DMS153 (cell line): ENCODE measurements around the gene TMEM17.

Experiments
- DNase-seq: peaks from one replicate; lab custom pipeline; 2025; lab: John Stamatoyannopoulos, UW

The TMEM17 gene

GRCh38 chr2:62511636-62512035 is 5.6 kb upstream of the TMEM17 start:
- no peak for DNase-seq

DNA sequence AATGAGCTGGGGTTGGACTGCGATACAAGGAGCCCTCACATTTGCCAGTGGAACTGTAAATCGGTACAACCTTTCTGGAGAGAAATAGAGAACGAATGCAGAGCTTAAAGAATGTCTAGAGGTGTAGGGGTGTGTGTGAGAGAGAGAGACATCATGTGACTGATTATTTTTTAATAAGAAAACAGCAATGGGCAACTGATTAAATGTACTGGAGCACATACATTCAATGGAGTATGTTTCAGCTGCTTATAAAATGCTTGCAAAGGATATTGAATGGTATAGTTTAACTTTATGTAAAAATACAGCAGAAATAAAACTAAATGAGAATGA is 391 bp upstream of the TMEM17 start:
- no peak for DNase-seq

DNA sequence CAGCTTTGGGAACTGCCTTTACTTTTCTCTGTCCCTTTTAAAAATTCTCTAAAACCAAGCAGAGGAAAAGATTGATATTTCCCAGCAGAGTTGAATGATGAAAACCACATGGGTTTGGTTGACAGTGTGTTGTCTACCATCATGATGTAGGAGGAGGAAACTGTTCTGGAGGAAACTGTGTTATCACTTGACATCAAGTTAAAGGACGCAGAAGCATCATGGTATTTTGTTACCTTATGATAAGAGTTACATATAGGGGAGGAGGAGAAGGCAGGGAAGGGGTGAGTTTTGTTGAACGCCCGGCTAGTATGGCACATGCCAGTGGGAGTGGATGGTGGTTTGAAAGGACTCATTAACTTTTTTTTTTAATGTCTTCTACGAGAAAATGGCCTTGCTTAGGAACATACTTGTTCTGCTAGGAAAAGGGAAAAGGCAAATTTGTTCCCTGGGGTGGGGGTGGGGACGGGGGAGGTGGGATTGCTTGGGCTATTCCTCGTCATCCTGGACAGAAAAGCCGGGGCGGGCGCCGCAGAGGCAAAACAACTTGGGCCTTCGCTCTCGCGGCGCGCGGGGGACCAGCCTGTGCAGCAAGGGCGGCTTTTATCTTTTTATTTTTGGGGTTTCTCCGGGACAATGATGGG is 766 bp downstream of the TMEM17 start:
- no peak for DNase-seq

GRCh38 chr2:62504657-62505056 is 1.3 kb downstream of the TMEM17 start:
- DNase-seq: no peak

DNA sequence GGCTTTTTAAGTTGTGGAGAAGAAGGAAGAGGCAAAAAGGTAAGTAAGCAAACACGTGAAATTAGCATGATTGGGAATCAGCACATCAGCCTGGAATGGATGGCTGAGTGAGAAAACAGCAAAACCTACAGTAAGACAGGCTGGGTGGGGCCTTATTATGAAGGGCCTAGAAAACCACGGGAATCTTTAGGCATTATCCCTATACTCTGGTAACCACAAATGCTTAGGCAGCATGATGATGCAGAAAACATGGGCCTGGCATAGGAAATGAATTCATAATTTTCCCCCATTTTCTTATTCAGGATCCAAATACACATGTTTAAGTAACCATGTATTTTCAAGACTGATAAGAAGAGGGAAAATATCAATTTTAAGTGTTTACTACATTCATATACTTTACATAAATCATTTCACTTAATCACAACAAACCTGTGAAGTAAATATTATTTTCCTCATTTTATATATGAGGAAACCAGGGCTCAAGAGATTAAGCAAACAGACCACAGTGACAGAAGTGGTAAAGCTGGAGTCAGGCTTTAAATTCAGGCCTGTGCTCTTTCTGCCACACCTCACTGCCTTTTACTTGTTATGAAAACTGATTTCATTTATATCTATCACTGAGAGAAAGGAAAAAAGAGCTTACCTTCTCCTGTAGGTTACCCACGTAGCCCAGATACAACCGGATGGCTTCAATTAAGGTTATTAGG is 4.0 kb downstream of the TMEM17 start:
- DNase-seq: peak; percentile 5

GRCh38 chr2:62501069-62501468 is 4.9 kb downstream of the TMEM17 start:
- no peak for DNase-seq

DNA sequence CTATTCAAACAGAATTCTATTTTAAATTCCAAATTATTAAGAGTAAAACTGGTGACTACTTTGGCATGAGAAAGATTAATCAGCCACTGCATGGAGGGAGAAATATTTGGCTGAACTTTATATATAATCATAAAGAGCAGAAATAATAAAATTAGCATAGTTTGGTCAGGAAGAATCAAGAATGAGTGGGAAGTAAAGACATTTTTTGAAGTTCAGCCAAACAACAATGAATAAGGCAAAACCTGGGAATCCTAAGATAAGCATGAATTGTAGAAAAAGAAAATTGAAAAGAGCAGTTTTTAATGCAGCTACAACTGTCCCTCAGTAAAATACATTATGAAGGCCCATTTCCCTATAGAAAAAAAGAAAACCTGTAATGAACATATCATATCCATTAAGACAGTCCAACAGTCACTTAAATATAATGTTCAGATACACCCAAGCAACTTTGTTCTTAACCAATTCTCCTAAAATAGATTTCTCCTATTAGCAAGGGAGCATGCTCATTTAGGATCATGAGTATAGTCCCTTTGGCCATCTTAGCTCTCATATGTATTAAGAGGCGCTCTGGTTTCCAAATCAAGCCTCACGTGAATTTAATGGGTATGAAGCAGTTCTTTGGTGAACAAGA is 6.5 kb downstream of the TMEM17 start:
- DNase-seq: no peak

- no peak for DNase-seq
These were observed 7.3 kb downstream of the TMEM17 start for GRCh38 chr2:62498739-62499138.

- DNase-seq: no peak
These were observed 10.2 kb downstream of the TMEM17 start for GRCh38 chr2:62495761-62496160.

GRCh38 chr2:62492048-62492447 is 13.9 kb downstream of the TMEM17 start:
- no peak for DNase-seq

- DNase-seq: no peak
These were observed 16.3 kb downstream of the TMEM17 start for GRCh38 chr2:62489702-62490101.

DNA sequence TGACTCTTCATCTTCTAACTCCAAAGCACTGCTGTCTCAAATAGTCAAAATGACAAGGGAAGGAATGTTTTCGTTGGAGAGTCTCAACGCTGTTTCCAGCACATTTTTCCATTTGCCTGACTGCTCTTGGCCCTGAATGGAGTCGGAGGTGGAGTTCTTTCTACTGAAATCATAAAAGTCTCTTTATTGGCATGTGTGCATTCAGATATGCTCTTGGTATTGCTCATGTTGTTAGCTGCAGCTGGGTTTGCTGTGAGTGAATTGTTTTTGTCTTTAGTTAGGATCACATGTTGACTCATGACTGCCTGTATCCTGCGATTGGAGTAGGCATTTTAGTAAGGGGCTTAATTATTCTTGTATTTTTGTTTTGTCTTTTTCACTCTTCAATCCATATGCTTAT is 16.8 kb downstream of the TMEM17 start:
- DNase-seq: no peak

- DNase-seq: no peak
These were observed 19.6 kb downstream of the TMEM17 start for GRCh38 chr2:62486439-62486765.

DNA sequence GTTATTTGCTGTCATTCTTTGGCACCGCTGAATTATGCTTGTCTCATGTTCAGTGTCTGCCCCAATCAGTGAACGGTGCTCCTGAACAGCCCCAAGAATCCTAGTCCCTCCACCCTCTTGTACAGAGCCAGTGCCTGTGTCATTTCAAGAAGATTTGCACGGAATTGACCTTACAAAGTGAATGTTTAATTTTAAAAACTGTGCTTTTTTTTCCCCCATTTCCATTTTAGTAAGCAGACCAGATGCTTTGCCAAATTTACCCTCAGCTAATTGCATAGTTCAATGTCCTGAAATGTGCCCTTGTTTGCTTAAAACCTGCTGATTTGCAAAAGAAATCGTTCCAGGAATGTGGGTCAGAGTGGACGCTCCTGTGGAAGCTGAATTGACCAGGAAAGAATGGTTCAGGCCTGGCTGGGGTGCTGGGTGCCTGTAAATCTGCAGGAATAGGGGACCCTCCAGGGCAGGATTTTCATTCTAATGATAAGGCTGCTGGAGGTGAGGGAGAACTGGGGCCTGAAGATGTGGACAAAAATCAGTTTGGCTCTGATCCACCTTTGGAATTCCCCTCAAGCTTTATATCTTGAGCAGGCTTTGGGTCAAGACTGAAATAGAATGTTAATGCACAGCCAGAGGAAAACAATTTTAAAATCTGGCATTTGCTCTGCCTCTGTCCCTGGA is 20.1 kb downstream of the TMEM17 start:
- no peak for DNase-seq

DNA sequence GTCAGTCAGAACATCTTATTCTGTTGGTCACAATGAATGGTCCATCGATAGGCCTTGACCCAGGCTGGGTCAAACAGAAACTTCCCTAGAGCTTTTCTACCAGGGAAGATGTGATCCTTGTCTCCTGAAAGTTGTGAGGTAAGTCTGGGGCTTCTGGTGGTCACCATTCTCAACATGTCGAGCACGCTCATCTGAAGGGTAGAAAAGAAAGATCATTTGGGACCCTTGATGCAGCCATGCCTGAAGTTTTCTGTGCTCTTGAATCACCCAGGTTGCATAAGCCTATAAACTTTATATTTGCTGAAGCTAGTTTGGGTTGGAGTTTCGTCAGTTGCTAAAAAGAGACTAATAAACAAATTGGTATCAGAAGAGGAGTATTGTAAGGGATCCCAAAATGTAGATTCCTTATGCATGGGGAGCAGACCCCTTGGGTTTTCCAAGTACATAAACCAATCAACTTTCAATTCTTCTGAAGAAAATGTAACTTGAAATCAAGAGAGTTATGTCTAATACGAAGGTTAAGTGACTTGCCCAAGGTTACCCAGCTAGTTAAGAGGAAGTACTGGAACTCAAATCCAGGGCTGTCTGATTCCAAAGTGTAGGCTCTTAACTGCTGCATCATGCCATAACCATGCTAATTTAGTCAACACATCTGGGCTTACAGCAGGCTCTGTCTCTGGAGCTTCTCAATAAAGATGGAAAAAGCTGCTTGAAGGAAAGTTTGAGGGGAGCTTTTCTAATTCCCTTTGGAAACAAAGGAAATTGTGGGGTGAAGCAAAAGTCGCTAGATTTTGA is 23.2 kb downstream of the TMEM17 start:
- DNase-seq: no peak

DNA sequence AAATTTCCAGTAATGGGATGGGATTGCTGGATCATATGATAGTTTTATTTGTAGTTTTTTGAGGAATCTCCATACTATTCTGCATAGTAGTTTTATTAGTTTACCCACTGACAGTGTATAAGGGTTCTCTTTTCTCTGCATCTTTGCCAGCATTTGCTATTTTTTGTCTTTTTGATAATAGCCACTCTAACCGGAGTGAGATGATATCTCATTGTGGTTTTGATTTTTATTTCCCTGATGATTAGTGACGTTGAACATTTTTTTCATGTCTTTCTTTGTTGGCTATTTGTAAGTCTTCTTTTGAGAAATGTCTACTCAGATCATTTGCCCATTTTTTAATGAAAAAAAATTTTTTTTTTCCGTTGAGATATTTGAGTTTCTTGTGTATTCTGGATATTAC is 26.1 kb downstream of the TMEM17 start:
- no peak for DNase-seq

- DNase-seq: peak; percentile 58
These were observed 27.9 kb downstream of the TMEM17 start for GRCh38 chr2:62478093-62478580.

DNA sequence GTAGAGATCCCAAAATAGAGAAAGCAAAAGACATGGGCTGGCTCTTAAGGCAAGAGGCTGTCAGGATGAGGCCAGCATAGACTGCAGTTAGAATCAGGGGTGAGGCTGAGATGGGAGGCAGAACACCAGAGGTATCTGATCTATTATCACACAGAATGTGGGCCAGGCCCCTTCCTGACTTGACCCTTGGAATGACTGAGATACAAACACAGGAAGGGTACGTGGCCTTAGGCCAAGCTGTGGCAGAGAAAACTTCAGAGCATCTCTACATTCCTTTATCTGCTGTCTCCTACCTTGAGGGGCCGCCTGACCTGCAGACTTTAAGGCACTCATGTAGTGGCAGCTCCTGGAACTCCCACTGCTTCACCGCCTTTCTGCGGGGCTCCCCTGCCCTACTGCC is 28.4 kb downstream of the TMEM17 start:
- DNase-seq: no peak

DNA sequence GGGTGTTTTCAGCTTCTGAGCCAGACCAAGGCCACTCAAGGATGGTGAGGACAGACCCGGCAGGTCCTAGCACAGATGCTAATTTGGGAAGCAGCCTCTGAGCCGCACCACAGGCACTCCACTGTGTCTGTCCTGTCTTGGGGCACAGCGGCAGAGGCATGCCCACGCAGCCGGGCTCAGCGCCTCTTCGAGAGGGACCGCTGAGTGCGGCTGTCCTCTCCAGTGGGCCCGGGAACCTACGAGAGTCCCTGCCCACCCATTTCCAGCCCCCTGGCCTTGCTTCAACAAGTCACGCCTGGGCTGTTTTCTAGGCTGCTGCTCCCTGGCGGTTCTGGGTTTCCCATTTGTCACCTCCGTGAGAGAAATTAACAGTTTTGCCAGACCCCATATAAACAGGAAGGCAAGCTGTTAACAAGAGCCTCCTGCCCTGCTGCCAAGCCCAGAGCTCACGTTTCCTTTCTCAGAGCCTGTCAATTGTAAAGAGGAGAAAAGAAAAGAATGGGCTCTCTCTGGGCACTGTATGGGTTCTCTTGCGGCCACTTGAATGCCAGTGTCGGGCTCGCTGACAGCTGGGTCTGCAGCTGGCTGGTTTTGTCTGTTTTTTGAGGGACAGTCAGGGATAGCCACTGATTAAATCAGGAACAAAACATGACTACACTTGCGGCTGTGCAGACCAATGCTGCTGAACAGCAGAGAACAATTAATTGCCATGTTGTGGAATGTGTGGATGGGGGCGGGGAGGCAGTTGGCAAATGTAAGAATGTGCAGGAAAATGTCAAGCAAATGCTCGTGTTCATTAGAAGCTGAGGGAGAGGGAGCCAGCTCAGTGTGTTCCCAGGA is 30.6 kb downstream of the TMEM17 start:
- DNase-seq: peak; percentile 12

- no peak for DNase-seq
These were observed 31.8 kb downstream of the TMEM17 start for GRCh38 chr2:62474176-62474575.

DNA sequence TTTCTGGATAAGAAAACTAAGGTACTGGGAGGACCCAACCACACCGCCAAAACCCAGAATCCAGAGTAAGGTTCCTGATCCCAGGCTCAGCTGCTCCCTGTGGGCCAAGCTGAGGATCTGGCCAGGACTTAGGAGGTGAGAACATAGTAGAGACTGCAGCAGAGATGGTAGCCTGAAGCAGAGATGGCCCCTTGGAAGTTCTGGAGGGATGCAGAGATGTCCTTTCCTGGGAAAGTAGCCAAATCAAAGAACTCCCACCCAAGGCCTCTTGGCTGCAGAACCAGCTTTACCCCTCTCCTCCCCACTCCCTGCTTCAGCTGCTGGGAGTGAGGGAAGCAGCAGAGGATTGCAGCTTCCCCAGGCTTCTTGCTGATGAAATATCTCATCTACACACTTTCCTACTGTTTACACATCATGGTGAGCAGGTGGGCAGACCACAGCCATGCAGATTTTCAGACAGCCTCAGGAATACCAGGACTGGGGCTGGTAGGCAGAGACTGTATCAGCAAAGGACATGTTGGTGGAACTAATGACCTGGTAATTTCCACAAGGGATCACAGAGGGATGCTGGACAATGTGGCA is 32.7 kb downstream of the TMEM17 start:
- no peak for DNase-seq
